Liver (tissue), 9 donors: ENCODE data around the gene GALNT16. TPM values are rescaled to one million over a fixed set of nuclear protein-coding genes. Genes with fewer than 3 reads are reported as not detected.

ENCODE experiments used
- DNase-seq: peaks from one replicate; pipeline ENCODE4 v3.0.0-alpha.2; 2017; ENCODE audit warnings: low spot score
- H3K27ac ChIP-seq, 2 donors: one replicate each; pipeline ENCODE4 v1.7.0; 2013; ENCODE audit warnings: inconsistent platforms in 2 of 2, low read length in 2 of 2, control low read depth in 1 of 2, low read depth in 1 of 2, mild to moderate bottlenecking in 1 of 2
- H3K27me3 ChIP-seq, 4 donors: one replicate each; pipeline versions ENCODE4 v1.6.1 to v1.7.0; 2013; ENCODE audit warnings: low read length in 3 of 4, inconsistent platforms in 1 of 4, mild to moderate bottlenecking in 1 of 4, moderate library complexity in 1 of 4; ENCODE audit not compliant: control insufficient read depth in 4 of 4, insufficient read depth in 4 of 4
- H3K36me3 ChIP-seq, 4 donors: one replicate each; pipeline versions ENCODE4 v1.6.1 to v1.7.0; 2013; ENCODE audit warnings: low read length in 3 of 4, mild to moderate bottlenecking in 3 of 4, low read depth in 1 of 4, moderate library complexity in 1 of 4; ENCODE audit not compliant: control insufficient read depth in 4 of 4, insufficient read depth in 3 of 4
- H3K4me1 ChIP-seq, 4 donors: one replicate each; pipeline versions ENCODE4 v1.6.1 to v1.7.0; 2013; ENCODE audit warnings: low read length in 3 of 4, mild to moderate bottlenecking in 3 of 4, moderate library complexity in 1 of 4; ENCODE audit not compliant: control insufficient read depth in 4 of 4, insufficient read depth in 4 of 4
- H3K4me3 ChIP-seq, 3 donors: one replicate each; pipeline versions ENCODE4 v1.6.1 to v1.7.0; 2013; ENCODE audit warnings: low read length in 3 of 3, control low read depth in 1 of 3, low read depth in 1 of 3, mild to moderate bottlenecking in 1 of 3
- H3K9ac ChIP-seq, 2 donors: one replicate each; pipeline ENCODE4 v1.7.0; 2013; ENCODE audit warnings: low read length in 2 of 2, mild to moderate bottlenecking in 2 of 2, moderate library complexity in 2 of 2, control low read depth in 1 of 2, low read depth in 1 of 2
- H3K9me3 ChIP-seq, 4 donors: one replicate each; pipeline versions ENCODE4 v1.6.1 to v1.7.0; 2013; ENCODE audit warnings: low read length in 3 of 4; ENCODE audit not compliant: control insufficient read depth in 4 of 4
- EGR1 ChIP-seq, 2 donors: IDR thresholded peaks; 2 replicates each; pipeline ENCODE4 v1.6.1; 2016 to 2018; ENCODE audit warnings: antibody characterized with exemption in 2 of 2, low read depth in 2 of 2
- FOXA1 ChIP-seq: IDR thresholded peaks from 2 replicates; pipeline ENCODE4 v1.6.1; 2016; ENCODE audit warnings: antibody characterized with exemption
- FOXA2 ChIP-seq: IDR thresholded peaks from 2 replicates; pipeline ENCODE4 v1.6.1; 2016; ENCODE audit warnings: antibody characterized with exemption
- GABPA ChIP-seq, 2 donors: IDR thresholded peaks in 1 of 2; conservative IDR thresholded peaks in 1 of 2; 2 replicates each; pipeline ENCODE4 v1.6.1; 2016; ENCODE audit warnings: antibody characterized with exemption in 2 of 2, mild to moderate bottlenecking in 1 of 2, moderate library complexity in 1 of 2
- HNF4A ChIP-seq, 2 donors: conservative IDR thresholded peaks; 2 replicates each; pipeline ENCODE4 v1.6.1; 2016; ENCODE audit warnings: antibody characterized with exemption in 2 of 2, mild to moderate bottlenecking in 2 of 2
- HNF4G ChIP-seq: IDR thresholded peaks from 2 replicates; pipeline ENCODE4 v1.6.1; 2016; ENCODE audit warnings: antibody characterized with exemption
- JUND ChIP-seq, 2 donors: IDR thresholded peaks; 2 replicates each; pipeline ENCODE4 v1.6.1; 2016; ENCODE audit warnings: antibody characterized with exemption in 2 of 2
- RAD21 ChIP-seq, 2 donors: IDR thresholded peaks; 2 replicates each; pipeline ENCODE4 v1.6.1; 2016; ENCODE audit warnings: antibody characterized with exemption in 2 of 2, mild to moderate bottlenecking in 2 of 2
- RXRA ChIP-seq, 2 donors: IDR thresholded peaks; 2 replicates each; pipeline ENCODE4 v1.6.1; 2017 to 2018; ENCODE audit warnings: antibody characterized with exemption in 2 of 2, mild to moderate bottlenecking in 1 of 2
- SP1 ChIP-seq: IDR thresholded peaks from 2 replicates; pipeline ENCODE4 v1.6.1; 2018; ENCODE audit warnings: antibody characterized with exemption, mild to moderate bottlenecking
- TAF1 ChIP-seq: conservative IDR thresholded peaks from 2 replicates; pipeline ENCODE4 v1.6.1; 2016; ENCODE audit warnings: antibody characterized with exemption, mild to moderate bottlenecking
- YY1 ChIP-seq: IDR thresholded peaks from 2 replicates; pipeline ENCODE4 v1.6.1; 2016; ENCODE audit warnings: antibody characterized with exemption, mild to moderate bottlenecking
- WGBS: extraction: QIAGEN DNeasy Blood & Tissue Kit; methylation state at CpG from one replicate; pipeline ENCODE4 v1.1.7; 2013; 5-methylcytosine and 5-hydroxymethylcytosine counted together
- polyA plus RNA-seq, 2 donors: library from polyadenylated mRNA; stranded (reverse) in 1 of 2; unstranded in 1 of 2; fragments of 200-250 nt in 1 of 2; fragments of >200 nt in 1 of 2; fragmentation: Nextera tagmentation in 1 of 2; extraction: Ambion mirVana in 1 of 2; gene quantifications; one replicate each; pipeline versions ENCODE4 v1.2.1 to v1.2.3, GENCODE V29; 2013 to 2015
- total RNA-seq, 2 donors: library from RNA; depleted of rRNA; stranded (reverse); fragments of >200 nt; gene quantifications; one replicate each; pipeline ENCODE4 v1.2.3, GENCODE V29; 2014
- TF ChIP-seq, protein P1 (sequence below): IDR thresholded peaks from 2 replicates; pipeline ENCODE4 v1.6.1; 2016; ENCODE audit warnings: antibody characterized with exemption
- TF ChIP-seq, protein P2 (sequence below): IDR thresholded peaks from 2 replicates; pipeline ENCODE4 v1.6.1; 2016; ENCODE audit warnings: antibody characterized with exemption, mild to moderate bottlenecking
- TF ChIP-seq, protein P3 (sequence below): fragments of 150-350 bp; IDR thresholded peaks from 2 replicates; pipeline ENCODE4 v1.5.1; 2017; ENCODE audit warnings: improper control_type of control experiment, low read depth, low read length; ENCODE audit not compliant: missing input control
- TF ChIP-seq, protein P4 (sequence below): IDR thresholded peaks from 2 replicates; pipeline ENCODE4 v1.6.1; 2016; ENCODE audit warnings: antibody characterized with exemption
- TF ChIP-seq, protein P5 (sequence below): IDR thresholded peaks from 2 replicates; pipeline ENCODE4 v1.6.1; 2016; ENCODE audit warnings: antibody characterized with exemption
- donor health status: healthy.
- donor health status: healthy.
- donor health status: healthy.
- donor health status: healthy.
- donor health status: healthy.

The GALNT16 gene
- total and polyA plus RNA-seq, 4 donors, result 0.25 to 1.2 (median 0.71) TPM

DNA sequence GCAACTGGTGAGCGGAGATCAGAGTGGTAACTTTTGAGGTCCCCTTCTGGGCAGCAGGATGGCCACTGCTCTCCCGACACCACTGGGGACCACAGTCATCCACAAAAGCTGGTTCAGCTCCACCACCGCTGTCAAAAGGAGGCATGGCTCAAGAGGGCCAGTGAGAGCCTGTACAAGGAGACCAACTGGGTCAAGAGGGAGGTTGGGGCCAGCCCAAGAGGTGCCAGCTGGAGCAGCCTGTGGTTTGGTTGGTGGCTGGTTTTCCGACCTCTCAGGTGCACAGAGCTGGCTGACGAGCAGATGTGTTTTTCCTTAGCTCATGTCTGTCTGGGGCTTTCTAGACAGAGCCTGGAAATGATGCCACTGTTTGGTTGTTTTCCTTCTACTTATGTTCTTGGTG is 78.0 kb downstream of the GALNT16 start:
- no peak overlapping the region for H3K9ac ChIP-seq
- H3K27ac ChIP-seq, result no peak overlapping the region
- no peak for DNase-seq
- no peaks in the 10 kb centered on the region for H3K27me3 ChIP-seq
- no peak overlapping the region for H3K4me3 ChIP-seq
- H3K4me1 ChIP-seq, result peaks cover 0 to 3% (median under 1%) of the 10 kb centered on the region in 4 donors
- TF ChIP-seq SP1 (no peak), JUND (IDR thresholded peaks at IDR 0.05) (no peak), YY1 (no peak), RAD21 (IDR thresholded peaks at IDR 0.05) (no peak), GABPA (IDR thresholded peaks at IDR 0.05 in 1 of 2, conservative IDR thresholded peaks at IDR 0.05 in 1 of 2) (no peak), EGR1 (IDR thresholded peaks at IDR 0.05; ENCODE audit: low read depth in 2 of 2) (no peak)
- H3K9me3 ChIP-seq, result no peaks in the 10 kb centered on the region
- WGBS, result 95% methylated on average over 5 of the region's 5 CpGs
- no peaks in the 10 kb centered on the region for H3K36me3 ChIP-seq

DNA sequence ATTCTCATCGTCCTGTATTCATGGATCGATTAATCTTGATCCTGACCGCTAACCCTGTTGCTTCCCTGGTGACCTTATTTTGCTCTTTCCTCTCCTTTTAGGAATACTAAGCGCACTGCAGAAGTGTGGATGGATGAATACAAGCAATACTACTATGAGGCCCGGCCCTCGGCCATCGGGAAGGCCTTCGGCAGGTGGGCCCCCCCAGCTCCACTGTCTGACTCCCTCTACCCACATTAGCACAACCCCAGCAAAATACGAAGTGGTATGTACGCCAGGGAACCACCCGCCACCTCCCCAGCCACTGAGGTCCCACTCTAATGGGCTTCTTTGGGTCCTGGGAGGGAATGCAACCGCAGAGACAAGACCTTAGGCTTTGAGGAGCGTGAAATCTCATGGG is 79.5 kb downstream of the GALNT16 start:
- Histone ChIP-seq H3K9ac (no peak overlapping the region), H3K9me3 (no peaks in the 10 kb centered on the region), H3K27me3 (no peaks in the 10 kb centered on the region), H3K4me1 (peaks cover 0 to 7% (median 3%) of the 10 kb centered on the region in 4 donors), H3K4me3 (no peak overlapping the region), H3K27ac (no peak overlapping the region), H3K36me3 (no peaks in the 10 kb centered on the region)
- TF ChIP-seq JUND (IDR thresholded peaks at IDR 0.05) (no peak), FOXA1 (no peak), EGR1 (IDR thresholded peaks at IDR 0.05; ENCODE audit: low read depth in 2 of 2) (no peak), HNF4G (no peak), RXRA (IDR thresholded peaks at IDR 0.05) (no peak), SP1 (no peak), FOXA2 (no peak), TAF1 (no peak), RAD21 (IDR thresholded peaks at IDR 0.05) (no peak), YY1 (no peak), HNF4A (conservative IDR thresholded peaks at IDR 0.05) (no peak)
- TF ChIP-seq, protein P1, sequence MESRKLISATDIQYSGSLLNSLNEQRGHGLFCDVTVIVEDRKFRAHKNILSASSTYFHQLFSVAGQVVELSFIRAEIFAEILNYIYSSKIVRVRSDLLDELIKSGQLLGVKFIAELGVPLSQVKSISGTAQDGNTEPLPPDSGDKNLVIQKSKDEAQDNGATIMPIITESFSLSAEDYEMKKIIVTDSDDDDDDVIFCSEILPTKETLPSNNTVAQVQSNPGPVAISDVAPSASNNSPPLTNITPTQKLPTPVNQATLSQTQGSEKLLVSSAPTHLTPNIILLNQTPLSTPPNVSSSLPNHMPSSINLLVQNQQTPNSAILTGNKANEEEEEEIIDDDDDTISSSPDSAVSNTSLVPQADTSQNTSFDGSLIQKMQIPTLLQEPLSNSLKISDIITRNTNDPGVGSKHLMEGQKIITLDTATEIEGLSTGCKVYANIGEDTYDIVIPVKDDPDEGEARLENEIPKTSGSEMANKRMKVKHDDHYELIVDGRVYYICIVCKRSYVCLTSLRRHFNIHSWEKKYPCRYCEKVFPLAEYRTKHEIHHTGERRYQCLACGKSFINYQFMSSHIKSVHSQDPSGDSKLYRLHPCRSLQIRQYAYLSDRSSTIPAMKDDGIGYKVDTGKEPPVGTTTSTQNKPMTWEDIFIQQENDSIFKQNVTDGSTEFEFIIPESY, result no peak
- TF ChIP-seq, protein P2, sequence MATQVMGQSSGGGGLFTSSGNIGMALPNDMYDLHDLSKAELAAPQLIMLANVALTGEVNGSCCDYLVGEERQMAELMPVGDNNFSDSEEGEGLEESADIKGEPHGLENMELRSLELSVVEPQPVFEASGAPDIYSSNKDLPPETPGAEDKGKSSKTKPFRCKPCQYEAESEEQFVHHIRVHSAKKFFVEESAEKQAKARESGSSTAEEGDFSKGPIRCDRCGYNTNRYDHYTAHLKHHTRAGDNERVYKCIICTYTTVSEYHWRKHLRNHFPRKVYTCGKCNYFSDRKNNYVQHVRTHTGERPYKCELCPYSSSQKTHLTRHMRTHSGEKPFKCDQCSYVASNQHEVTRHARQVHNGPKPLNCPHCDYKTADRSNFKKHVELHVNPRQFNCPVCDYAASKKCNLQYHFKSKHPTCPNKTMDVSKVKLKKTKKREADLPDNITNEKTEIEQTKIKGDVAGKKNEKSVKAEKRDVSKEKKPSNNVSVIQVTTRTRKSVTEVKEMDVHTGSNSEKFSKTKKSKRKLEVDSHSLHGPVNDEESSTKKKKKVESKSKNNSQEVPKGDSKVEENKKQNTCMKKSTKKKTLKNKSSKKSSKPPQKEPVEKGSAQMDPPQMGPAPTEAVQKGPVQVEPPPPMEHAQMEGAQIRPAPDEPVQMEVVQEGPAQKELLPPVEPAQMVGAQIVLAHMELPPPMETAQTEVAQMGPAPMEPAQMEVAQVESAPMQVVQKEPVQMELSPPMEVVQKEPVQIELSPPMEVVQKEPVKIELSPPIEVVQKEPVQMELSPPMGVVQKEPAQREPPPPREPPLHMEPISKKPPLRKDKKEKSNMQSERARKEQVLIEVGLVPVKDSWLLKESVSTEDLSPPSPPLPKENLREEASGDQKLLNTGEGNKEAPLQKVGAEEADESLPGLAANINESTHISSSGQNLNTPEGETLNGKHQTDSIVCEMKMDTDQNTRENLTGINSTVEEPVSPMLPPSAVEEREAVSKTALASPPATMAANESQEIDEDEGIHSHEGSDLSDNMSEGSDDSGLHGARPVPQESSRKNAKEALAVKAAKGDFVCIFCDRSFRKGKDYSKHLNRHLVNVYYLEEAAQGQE, result no peak
- TF ChIP-seq, protein P3, sequence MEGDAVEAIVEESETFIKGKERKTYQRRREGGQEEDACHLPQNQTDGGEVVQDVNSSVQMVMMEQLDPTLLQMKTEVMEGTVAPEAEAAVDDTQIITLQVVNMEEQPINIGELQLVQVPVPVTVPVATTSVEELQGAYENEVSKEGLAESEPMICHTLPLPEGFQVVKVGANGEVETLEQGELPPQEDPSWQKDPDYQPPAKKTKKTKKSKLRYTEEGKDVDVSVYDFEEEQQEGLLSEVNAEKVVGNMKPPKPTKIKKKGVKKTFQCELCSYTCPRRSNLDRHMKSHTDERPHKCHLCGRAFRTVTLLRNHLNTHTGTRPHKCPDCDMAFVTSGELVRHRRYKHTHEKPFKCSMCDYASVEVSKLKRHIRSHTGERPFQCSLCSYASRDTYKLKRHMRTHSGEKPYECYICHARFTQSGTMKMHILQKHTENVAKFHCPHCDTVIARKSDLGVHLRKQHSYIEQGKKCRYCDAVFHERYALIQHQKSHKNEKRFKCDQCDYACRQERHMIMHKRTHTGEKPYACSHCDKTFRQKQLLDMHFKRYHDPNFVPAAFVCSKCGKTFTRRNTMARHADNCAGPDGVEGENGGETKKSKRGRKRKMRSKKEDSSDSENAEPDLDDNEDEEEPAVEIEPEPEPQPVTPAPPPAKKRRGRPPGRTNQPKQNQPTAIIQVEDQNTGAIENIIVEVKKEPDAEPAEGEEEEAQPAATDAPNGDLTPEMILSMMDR, result no peak
- TF ChIP-seq, protein P4, sequence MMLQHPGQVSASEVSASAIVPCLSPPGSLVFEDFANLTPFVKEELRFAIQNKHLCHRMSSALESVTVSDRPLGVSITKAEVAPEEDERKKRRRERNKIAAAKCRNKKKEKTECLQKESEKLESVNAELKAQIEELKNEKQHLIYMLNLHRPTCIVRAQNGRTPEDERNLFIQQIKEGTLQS, result no peak
- TF ChIP-seq, protein P5, sequence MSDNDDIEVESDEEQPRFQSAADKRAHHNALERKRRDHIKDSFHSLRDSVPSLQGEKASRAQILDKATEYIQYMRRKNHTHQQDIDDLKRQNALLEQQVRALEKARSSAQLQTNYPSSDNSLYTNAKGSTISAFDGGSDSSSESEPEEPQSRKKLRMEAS, result no peak
- 96% methylated on average over 13 of the region's 13 CpGs for WGBS
- DNase-seq, result no peak
